Putamen (tissue), 1 donor: ENCODE data around the gene ADAP1.

ENCODE experiments used
- DNase-seq: peaks from one replicate; pipeline ENCODE4 v3.0.0-alpha.2; 2016; ENCODE audit warnings: low spot score

ADAP1 gene

DNA sequence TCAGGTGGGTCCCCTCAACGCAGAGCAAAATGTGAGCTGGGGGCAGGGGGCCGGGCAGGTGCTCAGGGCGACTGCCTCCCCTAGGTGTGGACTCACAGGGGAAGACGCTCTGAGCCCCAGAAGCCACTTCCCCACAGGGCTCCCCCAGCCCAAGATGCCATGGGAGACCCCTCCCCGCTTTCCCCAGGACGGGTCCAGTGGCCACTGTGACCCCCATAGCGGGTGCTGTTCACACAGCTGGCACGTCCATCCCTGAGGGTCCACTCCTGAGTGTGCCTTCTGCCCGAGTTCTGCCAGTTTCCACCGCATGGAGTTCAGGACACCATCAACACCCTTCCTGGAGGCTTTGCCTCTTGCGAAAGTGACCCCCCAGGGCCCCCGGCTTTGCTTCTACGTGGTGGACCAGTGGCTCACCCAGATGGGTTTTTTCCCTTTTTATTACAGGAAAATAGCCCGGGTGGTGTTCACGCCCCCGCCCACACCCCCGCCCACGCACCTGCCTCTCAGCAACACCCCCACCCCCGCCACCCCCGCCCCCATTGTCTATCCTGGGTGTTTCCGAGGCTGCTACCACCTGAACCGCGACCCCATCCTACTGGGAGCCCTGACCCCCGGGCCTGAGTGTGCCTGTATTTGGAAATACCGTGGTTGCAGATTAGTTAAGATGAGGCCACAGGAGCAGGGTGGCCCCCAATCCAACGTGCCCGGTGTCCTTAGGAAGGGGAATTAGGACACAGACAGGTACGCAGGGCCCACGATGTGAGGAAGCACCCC, 32.0 kb downstream of the ADAP1 start:
- DNase-seq = no peak

DNA sequence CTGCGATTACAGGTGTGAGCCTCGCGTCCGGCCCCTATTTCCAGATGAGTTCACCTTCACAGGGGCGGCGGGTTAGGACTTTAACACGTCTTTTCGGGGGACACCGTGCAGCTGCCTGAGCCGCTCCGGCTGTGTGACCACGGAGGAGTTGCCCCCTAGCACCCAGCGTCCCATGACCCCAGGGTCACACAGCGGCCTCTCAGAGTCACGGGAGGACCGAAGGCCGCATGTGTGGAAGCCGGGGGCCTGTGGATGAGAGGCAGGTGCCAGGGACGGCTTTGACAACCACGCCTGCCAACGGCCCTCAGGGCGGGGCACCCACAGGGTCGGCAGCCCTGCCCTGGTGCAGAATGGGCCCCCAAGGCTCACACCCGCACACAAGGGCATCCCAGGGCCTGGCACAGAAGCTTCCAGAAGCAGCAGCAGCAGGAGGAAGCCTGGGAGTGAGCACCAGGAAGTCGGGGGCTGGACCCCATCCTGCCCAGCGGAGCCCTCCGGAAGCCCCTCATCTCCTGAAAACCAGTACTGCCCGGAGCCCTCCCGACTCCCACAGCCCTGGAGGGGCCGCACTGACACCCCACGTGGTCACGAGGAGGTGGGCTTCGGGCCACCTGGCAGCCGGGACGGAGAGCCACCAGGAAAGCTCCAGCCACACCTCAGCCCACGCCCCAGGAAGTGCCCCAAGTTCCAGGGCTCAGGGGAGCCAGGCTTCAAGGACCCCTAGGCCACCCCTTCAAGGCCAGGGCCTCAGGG, 32.7 kb downstream of the ADAP1 start:
- no peak for DNase-seq

DNA sequence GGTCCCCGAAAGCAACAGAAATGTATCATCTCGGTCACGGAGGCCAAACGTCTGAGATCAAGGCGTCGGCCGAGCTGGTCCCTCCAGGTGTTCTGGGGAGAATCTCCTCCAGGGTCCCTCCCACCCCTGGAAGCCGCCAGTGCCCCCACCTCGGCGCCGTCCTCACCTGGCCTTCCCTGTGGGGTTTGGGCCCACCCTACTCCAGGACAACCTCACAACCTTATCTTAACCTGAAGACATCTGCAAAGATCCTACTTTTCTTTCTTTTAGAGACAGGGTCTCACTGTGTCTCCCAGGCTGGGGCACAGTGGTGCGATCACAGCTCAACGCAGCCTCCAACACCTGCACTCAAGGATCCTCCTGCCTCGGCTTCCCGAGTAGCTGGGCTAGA, 33.4 kb downstream of the ADAP1 start:
- no peak for DNase-seq

DNA sequence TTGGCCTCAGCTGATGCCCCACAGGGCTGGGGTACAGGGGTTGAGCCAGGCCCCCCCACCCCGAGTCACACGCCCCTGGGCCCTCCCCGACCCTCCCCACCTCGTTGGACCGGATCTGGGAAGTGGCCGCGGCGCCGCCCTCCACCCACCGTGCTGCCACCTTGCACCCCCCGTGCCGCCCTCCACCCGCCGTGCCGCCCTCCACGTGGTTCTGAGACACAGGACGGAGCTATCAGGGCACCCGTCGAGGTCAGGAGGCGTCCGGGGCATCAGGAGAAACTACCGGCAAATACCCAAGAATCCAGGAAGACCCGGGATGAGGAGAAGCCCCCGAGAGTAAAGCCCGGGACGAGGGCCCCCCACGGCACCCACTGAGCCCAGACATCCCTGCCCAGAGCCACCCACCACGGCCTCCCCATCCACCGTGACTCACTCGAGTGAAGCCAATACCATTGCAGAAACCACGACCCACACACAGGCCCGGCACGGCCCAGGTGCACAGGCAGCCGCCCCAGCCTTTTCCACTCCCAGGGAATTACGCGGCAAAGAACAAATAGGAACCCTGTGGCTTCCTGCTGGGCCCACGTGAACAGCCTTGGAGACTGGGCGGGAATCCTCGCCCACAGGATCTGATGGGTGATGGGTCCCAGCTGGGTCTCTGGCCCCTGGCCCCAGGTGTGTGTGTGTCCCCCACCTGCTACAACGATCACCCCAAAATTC, 34.0 kb downstream of the ADAP1 start:
- DNase-seq = no peak

DNA sequence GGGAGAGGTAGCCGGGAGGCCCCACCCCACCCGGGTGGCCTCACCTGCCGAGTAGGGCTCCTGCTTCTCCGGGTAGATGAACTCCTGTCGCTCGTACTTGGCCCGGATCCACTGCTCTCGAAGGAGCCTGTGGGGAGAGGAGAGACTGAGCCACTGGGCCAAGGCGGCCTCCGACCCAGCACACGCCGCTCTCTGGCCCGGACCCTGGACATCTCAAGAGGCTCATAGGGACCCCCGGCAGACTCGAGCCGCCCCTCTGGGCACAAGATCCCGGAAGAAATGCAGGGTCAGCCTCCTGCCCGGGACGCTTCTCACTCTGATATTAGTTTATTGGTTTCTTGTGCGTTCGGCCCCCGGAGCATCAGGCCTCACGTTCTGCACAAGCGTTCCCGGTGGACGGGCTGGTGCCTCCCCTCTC, 34.5 kb downstream of the ADAP1 start:
- no peak for DNase-seq

DNA sequence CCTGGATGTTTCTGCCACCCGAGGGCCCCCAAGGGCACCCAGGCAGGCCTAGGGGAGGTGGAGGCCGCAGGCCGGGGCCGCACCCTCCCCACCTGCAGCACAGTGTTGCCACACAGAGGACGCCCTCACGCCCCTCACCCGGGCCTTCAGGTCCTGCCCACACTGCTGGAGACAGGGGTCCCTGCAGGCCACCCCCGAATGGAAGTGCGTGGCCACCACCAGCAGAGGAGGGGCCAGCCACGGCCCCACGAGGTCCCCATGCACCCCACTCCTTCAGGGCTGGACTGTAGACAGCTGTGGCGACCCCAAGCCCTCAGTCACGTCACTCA, 35.4 kb downstream of the ADAP1 start:
- no peak for DNase-seq

DNA sequence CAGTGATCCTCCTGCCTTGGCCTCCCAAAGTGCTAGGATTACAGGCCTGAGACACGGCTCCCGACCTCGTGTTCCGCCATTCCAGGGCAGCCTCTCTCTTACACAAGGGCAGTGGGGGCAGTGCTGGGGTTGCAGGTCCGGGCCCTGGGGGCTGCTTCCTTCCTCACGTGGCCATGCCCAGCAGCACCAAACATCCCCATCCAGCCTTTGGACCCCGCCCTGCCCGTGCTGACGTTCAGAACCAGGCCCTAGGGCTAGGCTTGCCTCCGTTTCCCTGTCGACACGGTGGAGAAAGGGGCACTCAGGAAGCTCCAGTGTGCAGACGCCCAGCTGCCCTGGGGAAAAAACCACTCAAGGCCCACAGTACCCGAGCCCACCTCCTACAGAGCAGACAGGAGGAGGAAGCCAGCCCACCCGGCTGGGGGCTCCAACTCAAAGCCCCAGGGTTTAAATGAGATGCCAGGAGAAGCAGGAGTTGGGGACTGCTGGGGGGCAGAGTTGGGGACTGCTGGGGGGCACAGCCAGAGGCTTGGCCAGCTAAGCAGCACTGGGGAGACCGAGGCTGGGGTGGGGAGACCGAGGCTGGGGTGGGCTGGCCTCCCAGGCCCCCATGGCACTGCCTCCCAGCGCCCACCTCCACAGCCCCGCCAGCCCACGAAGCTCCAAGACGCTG, 35.9 kb downstream of the ADAP1 start:
- DNase-seq = no peak

DNA sequence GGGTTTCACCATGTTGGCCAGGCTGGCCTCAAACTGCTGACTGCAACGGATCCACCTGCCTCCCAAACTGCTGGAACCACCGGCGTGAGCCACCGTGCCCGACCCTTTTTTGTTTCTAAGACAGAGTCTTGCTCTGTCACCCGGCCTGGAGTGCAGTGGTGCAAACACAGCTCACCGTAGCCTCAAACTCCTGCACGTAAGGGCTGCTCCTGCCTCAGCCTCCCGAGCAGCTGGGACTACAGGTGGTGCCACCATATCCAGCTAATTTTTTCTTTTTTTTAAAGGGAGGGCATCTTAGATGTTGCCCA, 36.4 kb downstream of the ADAP1 start:
- DNase-seq = no peak

DNA sequence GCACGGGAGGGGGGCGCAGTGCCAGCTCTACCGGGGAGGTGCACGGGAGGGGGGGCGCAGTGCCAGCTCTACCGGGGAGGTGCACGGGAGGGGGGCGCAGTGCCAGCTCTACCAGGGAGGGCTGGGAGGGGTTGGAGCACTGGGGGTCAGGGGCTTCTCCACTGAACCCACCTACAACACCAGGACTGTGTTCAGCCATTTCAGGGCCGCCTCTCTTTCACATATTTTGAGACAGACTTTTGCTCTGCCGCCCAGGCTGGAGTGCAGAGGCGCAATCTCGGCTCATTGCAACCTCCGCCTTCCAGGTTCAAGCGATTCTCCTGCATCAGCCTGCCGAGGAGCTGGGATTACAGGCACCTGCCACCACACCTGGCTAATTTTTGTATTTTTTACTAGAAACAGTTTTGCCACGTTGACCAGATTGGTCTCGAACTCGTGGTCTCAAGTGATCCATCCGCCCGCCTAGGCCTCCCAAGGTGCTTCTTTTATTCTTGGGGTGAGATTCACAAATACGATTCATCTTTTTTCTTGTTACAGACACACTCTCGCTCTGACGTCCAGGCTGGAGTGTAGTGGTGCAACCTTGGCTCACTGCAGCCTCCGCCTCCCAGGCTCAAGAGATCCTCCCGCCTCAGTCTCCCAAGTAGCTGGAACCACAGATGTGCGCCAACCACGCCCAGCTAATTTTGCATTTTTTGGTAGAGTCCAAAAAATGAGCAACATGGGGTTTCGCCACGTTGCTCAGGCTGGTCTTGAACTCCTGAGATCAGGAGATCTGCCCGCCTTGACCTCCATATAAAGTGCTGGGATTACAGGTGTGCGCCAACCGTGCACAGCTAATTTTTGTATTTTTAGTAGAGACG, 37.0 kb downstream of the ADAP1 start:
- DNase-seq = no peak

DNA sequence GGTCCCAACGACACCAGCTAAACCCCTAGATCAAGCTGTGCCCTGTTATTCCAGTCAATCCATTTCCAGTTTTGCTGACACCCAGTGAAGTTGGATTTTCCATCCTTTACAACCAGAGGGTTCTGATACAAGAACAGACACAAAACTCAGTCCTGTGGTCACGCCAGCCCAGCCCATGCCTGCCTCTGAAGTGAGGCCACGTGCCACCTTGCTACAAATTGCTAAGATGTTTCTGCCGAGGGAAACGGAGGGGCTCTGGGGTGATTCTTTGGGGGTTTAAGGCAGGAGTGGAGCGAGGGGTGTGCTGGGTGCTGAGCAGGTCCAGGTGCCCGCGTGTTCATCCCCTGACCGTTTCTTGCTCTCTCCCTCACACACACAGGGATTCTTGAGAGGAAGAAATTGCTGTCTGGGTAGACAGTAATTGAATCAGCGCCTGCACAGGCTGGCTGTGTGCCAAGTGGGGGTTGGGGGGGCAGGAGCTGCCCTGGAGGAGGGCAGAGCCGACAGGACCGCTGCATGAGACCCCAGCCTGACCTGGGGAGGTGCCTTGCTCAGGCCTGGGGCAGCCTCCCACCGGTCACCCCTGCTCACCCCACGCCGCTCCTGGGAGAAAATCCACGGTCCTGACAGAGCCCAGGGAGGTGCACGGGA, 38.1 kb downstream of the ADAP1 start:
- no peak for DNase-seq

DNA sequence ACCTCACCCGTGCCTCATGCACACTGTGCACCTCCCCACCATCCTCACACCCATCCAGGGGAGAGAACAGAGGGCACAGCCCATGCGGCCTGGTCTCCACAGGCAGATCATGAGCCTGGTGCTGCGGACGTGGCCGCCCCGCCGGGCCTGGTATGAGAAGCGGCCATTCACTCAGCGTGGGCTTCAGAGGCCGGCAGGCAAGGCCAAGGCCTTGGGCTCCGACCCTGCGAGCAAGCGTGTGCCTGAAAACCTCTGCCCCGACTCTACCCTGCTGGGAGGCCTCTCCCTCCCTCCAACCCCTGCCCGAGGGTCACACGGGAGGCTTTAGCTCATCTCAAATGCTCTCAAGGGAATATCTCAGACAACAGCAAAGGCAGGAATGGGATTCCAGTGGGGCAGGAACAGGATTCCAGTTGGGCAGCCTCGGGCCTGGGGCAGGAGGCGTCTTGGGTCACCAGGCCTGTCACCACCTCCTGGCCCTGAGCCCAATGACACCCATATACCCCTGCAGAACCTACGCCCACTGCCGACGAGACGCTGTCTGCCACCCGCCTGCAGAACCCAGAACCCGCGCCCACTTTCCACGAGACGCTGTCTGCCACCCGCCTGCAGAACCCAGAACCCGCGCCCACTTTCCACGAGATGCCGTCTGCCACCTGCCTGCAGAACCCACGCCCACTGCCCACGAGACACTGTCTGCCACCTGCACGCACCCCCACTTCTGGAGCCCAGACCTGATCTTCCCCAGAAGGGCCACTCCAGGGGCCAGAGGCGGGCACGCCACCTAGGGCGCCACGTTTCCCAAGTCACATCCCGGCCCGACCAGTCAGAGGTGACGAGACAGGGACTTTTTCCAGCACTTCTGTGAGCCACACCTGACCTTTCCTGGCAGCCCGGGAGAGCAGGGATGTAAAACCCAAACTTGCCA, 38.9 kb downstream of the ADAP1 start:
- no peak for DNase-seq

DNA sequence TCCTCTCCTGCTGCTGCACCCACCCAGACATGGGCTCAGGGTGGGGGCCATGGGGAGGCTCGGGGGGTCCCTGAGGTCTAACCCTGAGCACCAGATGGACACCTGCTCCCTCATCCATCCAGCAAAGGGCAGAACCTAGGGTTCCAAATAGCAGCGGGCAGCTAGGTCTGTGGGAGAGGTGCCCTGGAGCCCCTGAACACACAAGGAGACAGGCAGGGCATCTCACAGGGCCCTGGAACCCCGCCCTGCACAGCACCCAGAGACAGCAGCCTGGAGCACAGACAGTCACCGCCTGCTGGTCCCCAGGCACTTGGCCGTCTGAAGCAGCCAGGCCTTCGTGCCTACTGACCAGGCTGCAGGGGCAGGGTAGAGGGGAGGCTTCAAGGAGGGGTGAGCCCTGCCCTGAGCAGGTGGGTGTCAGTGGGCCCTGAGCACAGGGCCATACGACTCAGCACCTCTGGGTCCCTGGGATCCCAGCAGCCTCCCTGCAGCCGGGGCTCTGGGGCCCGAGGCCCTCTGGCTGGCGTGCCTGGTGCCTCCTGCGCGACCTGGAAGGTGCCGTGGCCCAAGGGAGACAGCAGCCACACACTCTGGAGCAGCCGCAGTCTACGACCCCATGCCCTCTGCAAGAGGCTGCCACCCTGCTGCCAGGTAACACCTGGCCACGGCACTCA, 39.8 kb downstream of the ADAP1 start:
- no peak for DNase-seq

DNA sequence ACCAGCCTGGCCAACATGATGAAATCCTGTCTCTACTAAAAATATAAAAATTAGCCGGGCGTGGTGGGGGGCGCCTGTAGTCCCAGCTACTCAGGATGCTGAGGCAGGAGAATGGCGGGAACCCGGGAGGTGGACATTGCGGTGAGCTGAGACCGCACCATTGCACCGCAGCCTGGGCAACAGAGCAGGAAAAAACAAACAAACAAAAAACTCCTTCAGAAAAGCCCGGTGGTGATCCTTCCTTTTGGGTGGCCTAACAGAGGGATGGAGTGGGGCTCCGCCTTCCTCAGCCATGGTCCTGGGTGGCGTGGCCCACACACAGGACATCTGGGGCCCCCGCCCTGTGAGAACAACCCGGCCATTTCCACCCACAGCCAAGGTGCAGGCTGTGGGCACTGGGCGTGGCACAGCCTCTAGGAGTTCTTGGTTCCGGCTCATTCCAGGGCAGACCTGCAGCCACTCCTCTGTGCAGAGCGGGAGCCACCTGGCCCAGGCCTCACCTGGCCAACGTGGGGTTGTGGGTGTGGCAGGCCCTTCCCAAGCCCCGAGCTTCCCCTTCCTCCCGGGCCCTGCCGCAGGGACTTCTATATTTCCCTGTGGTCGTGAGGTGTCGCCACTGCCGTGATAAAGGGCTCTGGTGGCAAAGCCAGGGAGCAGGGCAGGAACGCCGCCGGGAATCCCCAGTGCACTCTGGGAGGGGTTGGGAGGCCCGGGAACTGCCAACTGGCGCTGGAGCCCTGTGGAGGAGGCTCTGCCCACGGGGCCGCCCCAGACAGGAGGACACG, 40.6 kb downstream of the ADAP1 start:
- peak; percentile 71 for DNase-seq

DNA sequence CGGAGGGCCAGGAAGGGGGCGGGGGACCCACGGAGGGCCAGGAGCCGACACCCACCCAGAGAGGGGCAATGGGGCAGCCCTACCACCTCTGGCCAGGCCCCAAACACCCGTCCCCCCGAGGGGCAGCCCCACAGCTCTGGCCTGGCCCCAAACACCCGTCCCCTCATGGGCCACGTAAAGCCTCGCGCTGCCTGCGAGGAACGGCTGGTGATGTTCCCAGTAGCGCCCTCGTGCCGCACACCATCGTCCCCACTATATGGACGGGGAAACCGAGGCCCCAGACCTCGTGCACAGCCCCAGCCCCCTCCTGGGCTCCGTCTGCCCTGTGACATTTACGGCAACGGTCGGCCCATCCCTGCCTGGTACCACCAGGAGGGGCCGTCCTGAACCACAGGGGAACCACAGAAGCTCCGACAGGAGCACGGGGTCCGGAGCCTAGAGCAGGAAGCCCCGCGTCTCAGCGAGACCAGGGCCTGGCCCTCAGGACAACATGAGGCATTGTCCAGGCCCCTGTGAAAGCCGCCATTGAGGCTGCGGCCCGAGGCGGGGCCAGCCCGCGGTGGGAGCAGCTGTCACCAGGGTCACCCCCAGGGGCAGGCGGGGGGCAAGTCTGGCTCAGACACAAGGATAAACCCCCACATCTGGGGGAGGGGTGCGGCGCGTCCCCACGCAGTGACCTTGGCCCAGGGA, 42.5 kb downstream of the ADAP1 start:
- peak; percentile 90 for DNase-seq

DNA sequence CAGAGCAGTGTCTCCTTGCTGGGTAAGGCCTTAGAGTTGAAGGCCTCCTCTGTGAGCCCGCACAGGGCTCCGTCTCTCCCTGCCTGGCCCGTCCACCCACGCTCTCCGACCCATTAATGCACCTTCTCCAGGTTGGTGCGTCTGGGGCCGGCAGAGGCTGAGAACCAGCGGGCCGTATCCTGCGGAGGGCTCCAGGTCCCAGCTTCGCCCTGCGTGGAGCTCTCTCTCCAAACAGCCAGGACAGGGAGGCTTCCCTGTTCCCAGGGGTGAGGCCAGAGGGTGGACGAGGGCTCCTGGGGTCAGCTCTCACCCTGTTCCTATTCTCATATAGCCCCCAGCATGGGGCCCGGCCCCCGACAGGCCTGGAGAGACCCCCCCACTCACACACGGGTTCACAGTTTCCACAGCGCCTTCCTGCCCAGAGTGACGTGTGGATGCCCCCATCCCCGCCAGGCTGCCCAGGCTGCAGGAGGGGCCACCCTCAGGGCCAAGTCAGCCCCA, 43.5 kb downstream of the ADAP1 start:
- no peak for DNase-seq

DNA sequence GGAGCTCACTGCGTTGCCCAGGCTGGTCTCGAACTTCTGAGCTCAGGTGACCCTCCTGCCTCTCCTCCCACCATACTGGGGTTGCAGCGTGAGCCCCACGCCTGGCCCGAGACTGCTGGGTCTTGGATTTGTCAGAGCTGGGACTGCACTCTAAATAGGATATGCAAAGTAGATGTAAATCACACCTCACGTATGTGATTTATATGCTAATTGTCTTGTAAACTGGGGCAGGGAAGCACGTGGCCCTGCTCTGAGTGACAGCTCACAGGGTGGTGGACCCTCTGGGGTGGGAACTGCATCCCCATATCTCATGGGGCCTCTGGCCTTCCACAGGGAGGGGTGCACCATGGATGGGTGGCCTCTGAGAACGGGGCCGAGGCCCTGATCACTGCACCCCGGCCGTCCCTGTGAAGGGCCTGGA, 44.0 kb downstream of the ADAP1 start:
- DNase-seq = no peak

DNA sequence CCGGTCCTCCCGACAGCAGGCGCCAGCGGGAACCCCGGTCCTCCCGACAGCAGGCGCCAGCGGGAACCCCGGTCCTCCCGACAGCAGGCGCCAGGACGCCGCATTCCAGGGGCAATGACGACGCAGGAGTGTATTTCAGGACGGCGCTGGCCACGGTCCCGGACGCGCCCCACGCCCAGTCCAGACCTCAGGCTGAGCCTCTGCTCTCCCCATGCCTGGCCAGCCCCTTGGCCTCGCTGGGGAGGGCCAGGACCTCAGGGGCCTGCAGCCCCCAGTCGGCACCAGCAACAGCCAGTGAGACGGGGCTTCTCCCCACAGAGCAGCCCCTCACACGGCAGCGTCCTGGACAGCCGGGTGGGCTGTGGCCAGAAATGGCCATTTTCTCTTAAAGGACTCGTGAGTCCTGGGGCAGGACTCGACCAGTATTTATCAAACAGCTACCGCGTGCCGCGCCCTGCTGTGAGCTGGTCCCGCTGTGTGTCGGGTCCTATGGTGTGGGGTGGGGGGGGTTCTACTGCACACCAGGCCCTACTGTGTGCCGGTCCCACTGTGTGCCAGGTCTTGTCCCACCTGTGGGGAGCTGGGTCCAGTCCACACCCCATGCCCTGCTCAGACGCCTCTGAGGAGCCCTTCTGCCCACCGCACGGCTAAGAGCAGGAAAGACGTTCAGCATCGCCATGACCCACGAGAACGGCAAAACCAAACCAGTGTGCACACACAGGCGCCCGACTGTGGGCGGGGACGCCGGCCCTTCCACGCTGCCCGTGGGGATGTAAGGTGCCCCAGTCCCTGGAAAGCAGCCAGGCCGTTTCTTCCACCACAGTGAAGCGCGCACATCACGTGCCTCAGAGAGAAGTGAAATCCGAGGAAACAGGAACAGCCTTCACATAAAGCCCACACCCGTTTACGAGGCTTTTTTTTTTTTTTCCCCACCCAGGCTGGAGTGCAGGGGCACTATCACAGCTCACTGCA, 44.8 kb downstream of the ADAP1 start:
- DNase-seq = no peak
